ENCODE data around the gene CPNE7.

CPNE7 gene

GRCh38 chr16:89545044-89545830 lies 30.3 kb upstream of the CPNE7 start:
- no peaks in the 10 kb centered on the region for H3K27me3 Mint-ChIP-seq
- DNase-seq: no peak
- H3K9me3 Mint-ChIP-seq: no peaks in the 10 kb centered on the region
- peaks cover 24% of the 10 kb centered on the region for H3K4me1 Mint-ChIP-seq
- ATAC-seq: no peak
- no peak overlapping the region for H3K27ac Mint-ChIP-seq
- H3K36me3 Mint-ChIP-seq (ENCODE audit: low read depth): peaks cover 16% of the 10 kb centered on the region
- H3K4me3 Mint-ChIP-seq: no peak overlapping the region

DNA sequence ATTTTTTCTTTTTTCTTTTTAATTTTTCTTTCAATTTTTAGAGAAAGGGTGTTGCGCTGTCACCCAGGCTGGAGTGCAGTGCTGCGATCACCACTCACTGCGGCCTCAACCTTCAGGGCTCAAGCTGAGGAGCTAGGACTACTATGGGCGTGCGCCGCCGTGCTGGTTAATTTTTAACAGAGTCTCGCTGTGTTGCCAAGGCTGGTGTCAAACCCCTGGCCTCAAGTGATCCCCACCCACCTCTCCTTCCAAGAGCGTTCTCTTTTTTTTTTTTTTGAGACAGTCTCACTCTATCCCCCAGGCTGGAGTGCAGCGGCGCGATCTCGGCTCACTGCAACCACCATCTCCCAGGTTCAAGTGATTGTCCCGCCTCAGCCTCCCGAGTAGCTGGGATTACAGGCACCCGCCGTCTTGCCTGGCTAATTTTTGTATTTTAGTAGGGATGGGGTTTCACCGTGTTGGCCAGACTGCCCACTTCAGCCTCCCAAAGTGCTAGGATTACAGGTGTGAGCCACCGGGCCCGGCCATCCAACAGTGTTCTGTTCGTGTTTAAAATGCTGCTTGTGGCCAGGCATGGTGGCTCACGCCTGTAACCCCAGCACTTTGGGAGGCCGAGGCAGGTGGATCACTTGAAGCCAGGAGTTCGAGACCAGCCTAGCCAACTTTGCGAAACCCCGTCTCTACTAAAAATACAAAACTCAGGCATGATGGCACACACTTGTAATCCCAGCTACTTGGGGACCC lies 29.6 kb upstream of the CPNE7 start:
- ATAC-seq (no peak), DNase-seq (no peak)
- H3K36me3 Mint-ChIP-seq (ENCODE audit: low read depth): peaks cover 18% of the 10 kb centered on the region
- H3K27ac Mint-ChIP-seq: no peak overlapping the region
- peaks cover 30% of the 10 kb centered on the region for H3K4me1 Mint-ChIP-seq
- no peaks in the 10 kb centered on the region for H3K9me3 Mint-ChIP-seq
- no peaks in the 10 kb centered on the region for H3K27me3 Mint-ChIP-seq
- no peak overlapping the region for H3K4me3 Mint-ChIP-seq

DNA sequence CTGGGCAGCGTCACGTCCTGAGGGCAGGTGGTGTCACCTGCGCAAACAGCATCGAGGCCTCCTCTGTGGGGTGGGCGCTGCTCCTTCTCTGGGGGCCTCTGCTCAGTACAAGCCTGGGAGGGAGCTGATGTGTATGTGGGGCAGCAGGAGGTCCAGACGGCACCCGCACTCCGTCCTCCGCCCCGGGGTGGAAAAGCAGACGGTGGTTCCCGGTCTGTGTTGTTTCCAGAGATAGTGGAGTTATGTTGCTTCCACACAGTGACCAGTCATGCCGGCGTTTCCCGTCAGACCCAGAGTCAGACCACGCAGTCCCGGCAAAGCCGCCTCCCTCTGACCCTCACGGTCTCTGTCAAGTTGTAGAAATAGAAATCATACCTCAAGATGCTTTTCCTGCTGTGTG lies 28.8 kb upstream of the CPNE7 start:
- peaks cover 30% of the 10 kb centered on the region for H3K4me1 Mint-ChIP-seq
- no peaks in the 10 kb centered on the region for H3K27me3 Mint-ChIP-seq
- DNase-seq (no peak), ATAC-seq (no peak)
- no peaks in the 10 kb centered on the region for H3K9me3 Mint-ChIP-seq
- peak overlapping the region; percentile 42 for H3K27ac Mint-ChIP-seq
- H3K4me3 Mint-ChIP-seq: no peak overlapping the region
- H3K36me3 Mint-ChIP-seq (ENCODE audit: low read depth): peaks cover 23% of the 10 kb centered on the region

DNA sequence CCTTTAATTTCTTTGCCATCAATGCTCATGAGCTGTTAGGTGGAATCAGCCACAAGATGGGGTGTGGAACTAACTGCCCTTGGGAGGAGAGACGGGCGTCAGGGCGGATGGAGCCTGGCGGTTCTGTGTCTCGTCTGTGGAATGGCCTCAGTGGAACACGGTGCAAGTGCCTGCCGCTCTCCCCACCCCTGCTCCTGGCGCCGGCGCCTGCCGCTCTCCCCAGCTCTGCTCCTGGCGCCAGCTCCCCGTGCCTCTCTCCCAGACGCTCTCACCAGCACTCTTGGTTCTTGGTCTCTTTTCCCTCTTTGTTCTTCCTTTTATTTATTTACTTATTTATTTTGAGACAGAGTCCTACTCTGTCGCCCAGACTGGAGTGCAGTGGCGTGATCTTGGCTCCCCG lies 28.3 kb upstream of the CPNE7 start:
- no peak for ATAC-seq
- Mint-ChIP-seq H3K27ac (peak overlapping the region; percentile 42), H3K27me3 (no peaks in the 10 kb centered on the region), H3K9me3 (no peaks in the 10 kb centered on the region), H3K4me1 (peaks cover 30% of the 10 kb centered on the region), H3K4me3 (no peak overlapping the region), H3K36me3 (ENCODE audit: low read depth) (peaks cover 24% of the 10 kb centered on the region)
- no peak for DNase-seq

- H3K27ac Mint-ChIP-seq: no peak overlapping the region
- H3K4me3 Mint-ChIP-seq: no peak overlapping the region
- peaks cover 29% of the 10 kb centered on the region for H3K36me3 Mint-ChIP-seq (ENCODE audit: low read depth)
- H3K4me1 Mint-ChIP-seq: peaks cover 30% of the 10 kb centered on the region
- H3K27me3 Mint-ChIP-seq: no peaks in the 10 kb centered on the region
- no peak for DNase-seq
- no peak for ATAC-seq
- no peaks in the 10 kb centered on the region for H3K9me3 Mint-ChIP-seq
These were observed 27.7 kb upstream of the CPNE7 start for GRCh38 chr16:89547860-89548259.

DNA sequence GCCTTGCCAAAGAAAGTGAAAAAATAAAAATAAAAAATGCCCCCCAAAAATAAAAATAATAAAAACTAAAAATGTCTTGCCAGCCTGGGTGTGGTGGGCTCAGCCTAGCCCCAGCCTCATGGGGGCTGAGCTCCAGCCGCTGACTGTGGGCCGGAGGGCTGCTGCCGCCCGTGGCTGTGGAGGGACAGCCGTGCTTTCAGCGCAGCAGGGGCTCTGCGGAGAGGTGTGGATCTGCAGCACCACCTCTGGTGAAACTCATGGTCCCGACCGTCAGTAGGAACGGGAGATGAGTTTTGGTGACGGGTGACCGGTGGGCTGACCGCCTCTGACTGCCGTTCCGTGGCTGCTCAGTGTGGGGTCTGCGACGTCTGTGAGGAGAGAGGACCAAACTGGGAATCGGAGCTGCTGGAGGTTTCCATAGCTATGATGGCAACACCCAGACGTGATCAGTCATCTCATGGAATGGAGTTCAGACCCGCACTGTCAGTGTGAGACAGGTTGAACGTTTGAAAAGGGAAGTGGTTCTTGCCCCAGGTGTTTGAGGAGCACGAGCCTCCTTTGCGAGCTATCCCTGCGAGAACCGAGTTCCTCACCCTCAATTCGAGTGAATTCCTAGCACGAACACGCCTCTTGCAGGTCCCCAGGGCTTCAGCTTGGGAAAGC lies 27.1 kb upstream of the CPNE7 start:
- Mint-ChIP-seq H3K27ac (peak overlapping the region; percentile 77), H3K4me3 (no peak overlapping the region), H3K4me1 (peaks cover 30% of the 10 kb centered on the region), H3K27me3 (no peaks in the 10 kb centered on the region), H3K9me3 (no peaks in the 10 kb centered on the region), H3K36me3 (ENCODE audit: low read depth) (peaks cover 29% of the 10 kb centered on the region)
- ATAC-seq (no peak), DNase-seq (no peak)

- Mint-ChIP-seq H3K4me3 (no peak overlapping the region), H3K36me3 (ENCODE audit: low read depth) (peaks cover 29% of the 10 kb centered on the region)
These were observed 26.4 kb upstream of the CPNE7 start for GRCh38 chr16:89549007-89549700.

GRCh38 chr16:89550421-89551007 lies 25.0 kb upstream of the CPNE7 start:
- Mint-ChIP-seq H3K4me1 (peaks cover 30% of the 10 kb centered on the region), H3K9me3 (no peaks in the 10 kb centered on the region), H3K27ac (no peak overlapping the region), H3K36me3 (ENCODE audit: low read depth) (peaks cover 31% of the 10 kb centered on the region), H3K4me3 (no peak overlapping the region), H3K27me3 (no peaks in the 10 kb centered on the region)
- no peak for DNase-seq
- ATAC-seq: no peak

More at GRCh38 chr16:89549007-89549700, 26.4 kb upstream of the CPNE7 start:
- Mint-ChIP-seq H3K27me3 (no peaks in the 10 kb centered on the region), H3K9me3 (no peaks in the 10 kb centered on the region), H3K4me1 (peaks cover 30% of the 10 kb centered on the region), H3K27ac (peak overlapping the region; percentile 77)
- peak; percentile 89 for ATAC-seq
- no peak for DNase-seq

DNA sequence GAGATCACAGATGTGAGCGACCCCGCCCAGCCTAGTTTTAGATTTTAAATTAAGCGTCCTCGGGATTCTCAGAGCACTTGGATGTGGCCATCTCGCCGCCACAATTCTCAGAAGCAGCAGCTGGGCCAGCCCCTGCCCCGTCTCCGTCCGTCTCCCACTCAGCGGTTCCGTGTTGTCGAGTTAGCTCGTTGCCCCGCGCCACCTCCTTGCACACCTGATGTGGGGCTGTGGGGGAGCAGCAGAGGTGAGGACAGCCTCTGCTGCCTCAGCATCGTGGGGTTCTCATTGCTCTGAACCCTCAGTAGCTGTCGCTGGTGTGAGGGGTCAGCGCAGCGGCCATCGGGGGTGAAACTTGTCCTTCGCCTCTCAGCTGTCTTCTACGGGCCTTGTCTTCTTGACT lies 23.2 kb upstream of the CPNE7 start:
- Mint-ChIP-seq H3K9me3 (no peaks in the 10 kb centered on the region), H3K27me3 (no peaks in the 10 kb centered on the region), H3K36me3 (ENCODE audit: low read depth) (peaks cover 32% of the 10 kb centered on the region)

DNA sequence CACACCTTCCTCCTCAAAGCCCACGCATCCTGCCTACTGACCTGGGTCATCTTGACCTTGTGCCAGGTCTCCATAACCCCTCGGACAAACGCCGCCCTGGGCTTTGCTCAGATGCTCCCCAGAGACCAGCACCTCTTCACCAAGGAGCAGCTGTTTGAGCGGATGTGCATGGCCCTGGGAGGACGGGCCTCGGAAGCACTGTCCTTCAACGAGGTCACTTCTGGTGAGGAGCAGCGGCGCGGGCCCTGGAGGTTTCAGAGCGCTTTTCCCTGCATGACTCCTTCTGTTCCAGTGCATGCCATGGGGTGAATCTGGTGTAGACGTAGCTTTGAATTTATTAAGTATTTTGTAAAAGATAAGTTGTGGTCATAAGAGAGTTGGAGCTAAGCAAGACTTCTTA lies 22.6 kb upstream of the CPNE7 start:
- Mint-ChIP-seq H3K36me3 (ENCODE audit: low read depth) (peaks cover 36% of the 10 kb centered on the region), H3K27me3 (no peaks in the 10 kb centered on the region), H3K4me3 (no peak overlapping the region), H3K9me3 (no peaks in the 10 kb centered on the region), H3K4me1 (peaks cover 33% of the 10 kb centered on the region), H3K27ac (no peak overlapping the region)
- DNase-seq (no peak), ATAC-seq (no peak)

More for the DNA sequence above, 23.2 kb upstream of the CPNE7 start:
- ATAC-seq: no peak
- no peak overlapping the region for H3K4me3 Mint-ChIP-seq
- H3K4me1 Mint-ChIP-seq: peaks cover 31% of the 10 kb centered on the region
- no peak for DNase-seq
- no peak overlapping the region for H3K27ac Mint-ChIP-seq

GRCh38 chr16:89553733-89554132 lies 21.8 kb upstream of the CPNE7 start:
- H3K9me3 Mint-ChIP-seq: no peaks in the 10 kb centered on the region
- H3K4me1 Mint-ChIP-seq: peaks cover 25% of the 10 kb centered on the region
- no peaks in the 10 kb centered on the region for H3K27me3 Mint-ChIP-seq
- ATAC-seq: no peak
- H3K27ac Mint-ChIP-seq: no peak overlapping the region
- peaks cover 32% of the 10 kb centered on the region for H3K36me3 Mint-ChIP-seq (ENCODE audit: low read depth)
- H3K4me3 Mint-ChIP-seq: no peak overlapping the region
- DNase-seq: no peak

DNA sequence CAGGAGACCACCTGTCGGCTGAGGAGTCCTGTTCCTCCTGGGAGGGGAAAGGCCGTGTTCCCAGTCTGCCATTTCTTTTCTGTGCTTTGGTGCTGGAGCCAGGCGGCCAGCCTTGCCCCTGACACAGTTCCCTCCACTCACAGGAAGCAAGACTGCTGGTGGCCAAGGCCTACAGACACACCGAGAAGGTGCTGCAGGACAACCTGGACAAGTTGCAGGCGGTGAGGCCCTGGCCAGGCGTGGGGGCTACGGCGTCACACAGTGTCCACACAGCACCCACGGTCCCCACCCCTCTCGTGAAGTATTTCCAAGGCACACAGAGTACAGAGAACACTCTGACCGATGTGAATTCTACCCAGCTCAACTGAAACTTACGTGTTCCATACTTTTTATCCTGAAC lies 21.2 kb upstream of the CPNE7 start:
- Mint-ChIP-seq H3K4me1 (peaks cover 20% of the 10 kb centered on the region), H3K36me3 (ENCODE audit: low read depth) (peaks cover 27% of the 10 kb centered on the region), H3K4me3 (no peak overlapping the region), H3K27me3 (no peaks in the 10 kb centered on the region), H3K9me3 (no peaks in the 10 kb centered on the region), H3K27ac (no peak overlapping the region)
- DNase-seq (no peak), ATAC-seq (no peak)

DNA sequence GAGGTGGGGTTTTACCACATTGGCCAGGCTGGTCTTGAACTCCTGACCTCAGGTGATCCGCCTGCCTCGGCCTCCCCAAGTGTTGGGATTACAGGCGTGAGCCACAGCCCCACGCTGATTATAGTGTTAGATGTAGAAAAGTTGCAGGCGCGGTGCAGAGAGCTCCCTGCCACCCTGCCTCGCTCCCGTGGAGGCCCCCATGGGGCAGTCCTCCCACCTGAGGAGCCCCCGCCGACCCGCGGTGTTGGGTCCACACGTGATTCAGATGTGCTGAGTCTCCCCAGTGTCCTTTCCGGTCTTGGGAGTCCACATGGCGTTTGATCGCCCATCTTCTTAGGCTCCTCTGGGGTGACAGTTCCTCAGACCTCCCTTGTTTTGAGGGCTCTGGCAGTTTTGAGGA lies 20.3 kb upstream of the CPNE7 start:
- ATAC-seq (no peak), DNase-seq (no peak)
- H3K4me1 Mint-ChIP-seq: peaks cover 21% of the 10 kb centered on the region
- H3K9me3 Mint-ChIP-seq: no peaks in the 10 kb centered on the region
- H3K27me3 Mint-ChIP-seq: no peaks in the 10 kb centered on the region
- H3K36me3 Mint-ChIP-seq (ENCODE audit: low read depth): peaks cover 25% of the 10 kb centered on the region
- H3K27ac Mint-ChIP-seq: no peak overlapping the region
- no peak overlapping the region for H3K4me3 Mint-ChIP-seq

GRCh38 chr16:89555780-89556179 lies 19.8 kb upstream of the CPNE7 start:
- Mint-ChIP-seq H3K9me3 (no peaks in the 10 kb centered on the region), H3K4me1 (peaks cover 17% of the 10 kb centered on the region), H3K4me3 (no peak overlapping the region), H3K27ac (no peak overlapping the region), H3K27me3 (no peaks in the 10 kb centered on the region), H3K36me3 (ENCODE audit: low read depth) (peaks cover 24% of the 10 kb centered on the region)
- ATAC-seq: no peak
- DNase-seq: no peak
